Measurements from ENCODE around the gene ALG10. TPM values are rescaled to one million over a fixed set of nuclear protein-coding genes. Genes with fewer than 3 reads are reported as not detected.

Gene ALG10
- total and polyA plus RNA-seq, 2 of the 4 experiments (the other 2 are of a cell fraction): 2.7 to 9.7 TPM

GRCh38 chr12:34046570-34046969 is 24.3 kb downstream of the ALG10 start:
- Histone ChIP-seq H3K4me3 (ENCODE audit: insufficient read depth, low read depth, low read length) (no peak overlapping the region), H3K27me3 (ENCODE audit: control insufficient read depth, insufficient read depth, low read length) (no peaks in the 10 kb centered on the region), H3K4me2 (ENCODE audit: low read depth, low read length) (no peak overlapping the region), H2BK5ac (ENCODE audit: low read depth, low read length, poor library complexity, severe bottlenecking) (no peak overlapping the region), H3K4ac (ENCODE audit: low read depth, low read length) (no peak overlapping the region), H2BK15ac (ENCODE audit: low read depth, low read length) (no peak overlapping the region), H4K5ac (ENCODE audit: low read depth, low read length) (no peak overlapping the region), H3K79me1 (ENCODE audit: low read depth in 1 of 2, low read length in 2 of 2) (no peaks in the 10 kb centered on the region), H4K91ac (ENCODE audit: insufficient read depth, low read depth, low read length) (no peak overlapping the region), H3K9me3 (ENCODE audit: control insufficient read depth, insufficient read depth, low read length) (peaks cover 2% of the 10 kb centered on the region; the same call in 1 of the 2 replicates), H3K18ac (ENCODE audit: low read depth, low read length) (no peak overlapping the region), H4K8ac (ENCODE audit: low read depth in 2 of 2, low read length in 2 of 2) (no peak overlapping the region), H2BK20ac (ENCODE audit: low read depth, low read length) (no peak overlapping the region), H3K14ac (replicated peaks; ENCODE audit: low read depth, low read length) (no peak overlapping the region), H3K9ac (ENCODE audit: low read depth, low read length) (no peak overlapping the region), H2AFZ (replicated peaks; ENCODE audit: low read length, poor library complexity) (no peak overlapping the region), H3K4me1 (ENCODE audit: control insufficient read depth, insufficient read depth, low read length) (no peaks in the 10 kb centered on the region), H2AK9ac (replicated peaks; ENCODE audit: low read depth, low read length, poor library complexity) (no peak overlapping the region), H3K27ac (ENCODE audit: insufficient read depth, low read length) (no peak overlapping the region), H4K20me1 (ENCODE audit: insufficient read depth, low read length) (no peaks in the 10 kb centered on the region), H3K23ac (ENCODE audit: low read depth, low read length) (no peak overlapping the region), H3K56ac (ENCODE audit: extremely low read depth, insufficient read depth, low read length) (no peak overlapping the region), H3K9me1 (ENCODE audit: insufficient read depth, low read length) (no peaks in the 10 kb centered on the region), H2AK5ac (ENCODE audit: low read depth, low read length) (no peak overlapping the region), H2BK120ac (ENCODE audit: low read depth, low read length) (no peak overlapping the region), H3K36me3 (ENCODE audit: control insufficient read depth, insufficient read depth, low read length) (no peaks in the 10 kb centered on the region)
- in situ Hi-C loops (cut with MboI; ENCODE audit: low sequenced_read_pairs): no loop called here
- ChIA-PET POLR2A (ENCODE audit: unreplicated experiment) (no interaction called here), CTCF (no interaction called here)
- ATAC-seq (ENCODE audit: low read depth) (no peak), DNase-seq (no peak)
- no TSS peak for BruUV-seq (replicated peaks)
- dilution Hi-C loops (cut with HindIII; ENCODE audit: low sequenced_read_pairs, unreplicated experiment): no loop called here
- intact Hi-C loops (cut with micrococcal nuclease): no loop called here
- TF ChIP-seq RFX5 (IDR thresholded peaks at IDR 0.05; ENCODE audit: low read depth, low read length) (no peak), CTCF (conservative IDR thresholded peaks at IDR 0.05; ENCODE audit: low read depth, low read length) (no peak), ELK1 (IDR thresholded peaks at IDR 0.05; ENCODE audit: borderline replicate concordance, low read depth, low read length) (no peak), FOS (IDR thresholded peaks at IDR 0.05; ENCODE audit: low read depth, low read length) (no peak), MAFK (IDR thresholded peaks at IDR 0.05; ENCODE audit: low read depth, low read length) (no peak), BHLHE40 (IDR thresholded peaks at IDR 0.05; ENCODE audit: low read depth, low read length) (no peak), SMC3 (IDR thresholded peaks at IDR 0.05; ENCODE audit: low read depth, low read length) (no peak), RAD21 (IDR thresholded peaks at IDR 0.05; ENCODE audit: low read length) (no peak)
